Activated CD4-positive, CD25-positive, alpha-beta regulatory T cell treated with anti-CD3 and anti-CD28 coated beads, Interleukin-2, amount 50 U/mL, for 72 hours (primary cell): ENCODE measurements around the gene TMEM35A.
"Not testable (repeated sequence)": the region's sequence is repeated elsewhere in the genome, so short reads cannot be mapped to it uniquely, and the experiment has no call there.

Experiments
- DNase-seq: peaks from one replicate; pipeline ENCODE4 v3.0.0; 2021

TMEM35A gene, protein sequence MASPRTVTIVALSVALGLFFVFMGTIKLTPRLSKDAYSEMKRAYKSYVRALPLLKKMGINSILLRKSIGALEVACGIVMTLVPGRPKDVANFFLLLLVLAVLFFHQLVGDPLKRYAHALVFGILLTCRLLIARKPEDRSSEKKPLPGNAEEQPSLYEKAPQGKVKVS

DNA sequence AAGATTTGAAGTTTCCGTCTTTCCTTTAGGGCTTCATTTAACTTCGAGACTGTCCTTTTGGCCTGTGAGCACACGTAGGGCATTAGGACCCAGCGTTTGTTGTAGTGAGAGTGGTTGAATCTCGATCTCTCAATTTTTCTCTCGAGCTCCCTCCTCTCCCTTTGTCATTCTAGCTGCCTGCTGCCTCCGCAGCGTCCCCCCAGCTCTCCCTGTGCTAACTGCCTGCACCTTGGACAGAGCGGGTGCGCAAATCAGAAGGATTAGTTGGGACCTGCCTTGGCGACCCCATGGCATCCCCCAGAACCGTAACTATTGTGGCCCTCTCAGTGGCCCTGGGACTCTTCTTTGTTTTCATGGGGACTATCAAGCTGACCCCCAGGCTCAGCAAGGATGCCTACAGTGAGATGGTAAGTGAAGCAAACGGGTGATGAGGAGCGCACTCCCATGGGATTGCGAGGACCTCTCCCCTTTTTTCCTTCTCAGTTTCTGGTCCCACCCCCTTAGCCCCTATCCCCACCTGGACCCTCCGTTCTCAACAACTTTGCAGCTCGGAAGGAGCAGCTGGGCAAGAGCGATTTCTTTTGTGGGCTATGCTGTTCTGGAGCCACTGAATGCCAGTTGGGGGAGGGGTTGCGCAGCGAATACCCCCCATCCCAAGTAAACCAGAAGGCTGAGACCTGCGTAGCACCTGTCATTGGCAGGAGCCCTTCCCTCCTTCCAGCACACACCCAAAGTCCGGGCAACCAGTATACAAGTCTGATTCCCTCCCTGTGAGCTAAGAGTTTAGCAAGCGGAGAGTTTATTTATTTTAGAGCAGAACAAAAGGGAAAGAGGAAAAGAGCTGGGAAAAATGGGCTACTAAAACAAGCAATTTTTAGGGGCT, at the start of gene TMEM35A:
TMEM35A (plus strand) TSS at position 164 of the 883 bp plus-strand sequence; CDS start at position 288, 124 bp downstream.
- no peak for DNase-seq

DNA sequence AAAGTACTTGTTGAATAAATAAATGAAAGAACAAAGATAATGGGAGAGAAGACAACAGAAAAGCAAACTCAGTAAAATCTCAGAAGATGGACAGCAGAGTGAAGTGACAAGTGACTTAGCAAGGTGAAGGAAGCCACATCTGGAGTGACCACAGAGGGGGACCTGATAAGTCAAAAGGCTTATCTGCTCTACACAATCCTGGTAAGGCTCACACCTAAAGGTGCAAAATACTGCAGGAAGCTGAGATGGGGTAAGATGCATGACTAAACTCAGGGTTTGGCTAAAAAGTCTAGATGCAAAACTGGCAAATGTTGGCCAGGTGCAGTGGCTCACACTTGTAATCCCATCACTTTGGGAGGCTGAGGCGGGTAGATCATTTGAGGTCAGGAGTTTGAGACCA, 49.0 kb upstream of the TMEM35A start:
- DNase-seq = no peak

DNA sequence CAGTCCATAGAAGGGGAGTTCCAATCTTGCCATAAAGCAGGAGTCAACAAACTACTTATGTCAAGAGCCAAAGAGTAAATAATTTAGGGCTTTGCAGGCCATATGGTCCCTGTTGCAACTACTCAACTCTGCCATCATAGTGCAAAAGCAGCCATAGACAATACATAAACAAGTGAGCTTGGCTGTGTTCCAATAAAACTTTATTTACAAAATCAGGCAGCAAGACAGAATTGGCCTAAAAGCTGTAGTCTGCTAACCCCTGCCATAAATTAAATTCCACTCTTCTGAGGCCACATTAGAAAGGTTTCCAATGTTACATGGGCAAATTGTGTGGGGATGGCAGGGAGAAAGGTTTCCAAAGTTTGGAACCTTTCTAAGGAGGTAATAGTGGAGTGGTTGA, 41.4 kb upstream of the TMEM35A start:
- no peak for DNase-seq

DNA sequence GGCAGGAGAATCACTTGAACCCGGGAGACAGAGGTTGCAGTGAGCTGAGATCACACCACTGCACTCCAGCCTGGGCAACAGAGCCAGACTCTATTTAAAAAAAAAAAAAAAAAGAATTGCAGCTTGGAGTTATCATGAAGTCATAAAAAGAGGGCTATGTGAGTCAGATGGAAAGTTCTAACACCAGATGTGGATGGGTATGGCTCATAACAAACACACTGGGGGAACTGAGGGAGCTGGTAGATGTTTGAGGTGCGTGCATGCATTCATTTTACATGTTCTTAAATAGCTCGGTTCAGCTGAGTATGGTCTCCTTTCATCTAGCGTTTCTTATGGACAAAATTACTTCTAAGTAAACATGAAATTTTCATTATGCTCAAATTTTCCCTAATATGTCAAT, 38.5 kb upstream of the TMEM35A start:
- no peak for DNase-seq

DNA sequence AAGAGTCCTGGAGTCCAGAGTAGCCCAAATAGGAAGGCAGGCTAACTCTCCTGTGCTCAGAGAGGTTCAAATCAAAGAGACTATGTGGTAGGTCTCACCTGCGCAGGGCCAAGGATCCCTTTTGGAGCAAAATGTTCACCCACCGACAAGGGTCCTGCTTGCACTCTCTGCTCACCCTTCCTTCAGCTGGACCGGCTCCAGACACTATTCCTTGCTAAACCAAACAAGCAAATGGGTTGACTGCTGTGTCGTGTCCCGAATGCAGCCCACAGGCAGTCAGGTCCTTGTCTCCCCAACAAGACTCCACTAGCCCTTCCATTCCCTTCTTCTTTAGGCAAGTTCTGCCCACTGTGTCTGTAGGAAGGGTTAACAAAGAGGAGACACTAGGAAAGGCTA, 27.5 kb upstream of the TMEM35A start:
- DNase-seq = no peak

DNA sequence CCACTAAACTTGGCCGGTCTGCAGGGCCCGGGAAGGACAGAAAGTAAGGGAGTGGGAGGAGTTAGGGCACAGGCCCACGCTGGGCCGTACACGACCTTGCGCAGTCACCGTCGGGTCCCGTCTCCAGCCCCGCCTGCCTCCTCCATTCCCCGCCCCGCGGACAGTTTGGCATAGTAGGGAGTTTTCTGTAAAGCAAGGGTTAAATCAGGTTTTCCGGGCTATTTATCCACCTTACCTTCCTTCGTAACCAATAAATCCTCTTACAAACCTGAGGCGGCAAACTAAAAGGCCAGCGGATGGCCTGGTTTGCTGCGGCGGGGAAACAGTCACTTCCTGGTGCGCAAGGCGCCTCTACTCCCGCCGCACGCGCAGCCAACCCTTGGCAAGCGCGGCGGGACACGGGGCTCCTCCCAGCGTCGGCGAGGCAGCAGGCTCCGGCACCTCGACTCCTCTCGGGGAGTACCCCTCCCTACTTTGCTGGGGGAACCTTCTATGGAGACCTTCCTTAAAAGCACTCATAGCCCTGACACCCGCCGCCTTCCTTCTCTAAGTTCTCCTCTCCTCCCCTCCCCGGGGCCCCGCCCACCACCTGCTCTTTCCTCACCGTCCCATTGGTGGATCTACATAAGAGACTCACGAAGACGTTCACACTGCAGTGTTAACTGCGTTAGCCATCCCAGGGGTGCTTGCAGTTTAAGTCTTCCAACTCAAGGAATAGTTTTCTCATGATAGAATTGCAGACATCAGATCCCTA, 27.0 kb upstream of the TMEM35A start, which contains the start of gene TRMT2B:
TRMT2B (minus strand) TSS at position 563 of the 754 bp plus-strand sequence. CDS start 9,822 bp downstream, outside the sequence.
- DNase-seq = peak; percentile 78

DNA sequence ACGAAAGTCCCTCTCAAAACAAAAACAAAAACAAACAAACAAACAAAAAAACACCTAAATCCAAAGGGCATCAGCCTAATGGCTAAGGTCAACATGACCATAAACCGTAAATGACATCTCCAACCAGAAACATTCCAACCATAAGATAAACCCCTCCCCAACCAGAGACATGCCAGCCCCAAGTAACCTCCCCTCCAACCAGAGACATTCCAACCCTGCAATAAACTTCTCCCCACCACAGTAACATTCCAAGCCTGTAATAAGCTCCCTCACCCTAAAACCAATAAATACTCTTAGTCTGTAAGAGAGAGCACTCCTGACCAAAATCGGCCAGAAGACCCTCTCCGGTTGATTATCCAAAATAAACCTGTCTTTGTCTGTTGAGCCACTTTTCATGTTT, 22.1 kb upstream of the TMEM35A start:
- not testable (repeated sequence) for DNase-seq

DNA sequence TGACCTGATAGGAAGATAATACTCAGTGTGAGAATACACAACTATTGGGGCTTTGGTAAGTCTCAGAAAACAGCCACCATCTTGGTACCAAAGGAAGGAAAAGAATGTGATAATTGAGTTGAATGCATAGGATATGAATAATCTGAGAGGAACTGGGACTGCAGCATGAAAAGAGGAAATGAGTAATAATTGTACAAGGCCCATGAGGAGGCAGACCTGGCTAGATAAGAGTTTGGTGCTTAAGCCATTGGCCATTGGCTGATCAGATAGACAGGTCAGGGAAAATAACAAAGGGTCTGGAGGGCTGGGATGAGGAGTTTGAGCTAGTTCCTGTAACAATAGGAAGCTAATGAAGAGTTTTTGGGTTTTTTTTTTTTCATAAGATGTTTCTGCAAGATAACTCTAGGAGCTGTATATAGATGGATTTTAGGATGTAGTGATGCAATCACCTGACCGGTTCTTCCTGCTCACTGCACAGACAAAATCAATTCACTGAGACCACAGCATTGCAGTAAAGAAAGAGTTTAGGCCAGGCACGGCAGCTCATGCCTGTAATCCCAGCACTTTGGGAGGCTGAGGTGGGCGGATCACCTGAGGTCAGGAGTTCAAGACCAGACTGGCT, 21.5 kb upstream of the TMEM35A start:
- no peak for DNase-seq

DNA sequence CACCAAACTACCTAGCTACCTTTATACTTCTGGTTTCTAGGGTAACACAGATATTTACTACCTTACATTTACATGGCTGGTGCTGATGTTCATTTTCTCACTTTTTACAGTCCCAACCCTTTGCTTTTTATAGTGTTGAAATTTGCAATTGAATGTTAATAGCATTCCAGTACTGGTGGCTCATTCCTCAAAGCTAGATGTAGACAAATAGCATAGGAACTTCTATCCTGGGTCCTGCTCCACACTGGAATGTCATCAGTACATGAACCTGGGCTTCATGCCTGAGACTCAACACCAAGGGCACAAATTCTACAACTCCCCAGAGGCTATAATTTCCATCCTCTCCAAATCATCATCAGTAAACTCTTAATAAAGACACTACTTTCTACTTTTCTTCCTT, 16.5 kb upstream of the TMEM35A start:
- DNase-seq = no peak

DNA sequence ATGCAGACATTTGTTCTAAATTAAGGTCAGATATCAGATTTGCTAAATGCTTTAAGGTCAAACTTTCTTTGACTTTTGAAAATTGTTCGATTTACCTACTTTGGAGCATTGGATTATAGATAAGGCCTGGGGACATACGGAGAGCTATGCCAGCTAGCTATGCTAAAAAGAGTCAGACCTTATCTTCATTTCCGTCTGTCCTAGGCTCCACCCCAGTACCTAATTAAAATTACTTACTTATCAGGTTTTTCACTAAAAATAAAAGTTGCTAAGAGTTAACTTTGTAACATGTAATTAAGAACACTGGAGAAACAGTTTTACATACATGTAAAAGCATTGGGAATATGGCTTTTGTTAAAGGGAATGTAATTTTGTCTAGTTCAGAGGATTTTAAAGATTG, 7.1 kb upstream of the TMEM35A start:
- DNase-seq = no peak

DNA sequence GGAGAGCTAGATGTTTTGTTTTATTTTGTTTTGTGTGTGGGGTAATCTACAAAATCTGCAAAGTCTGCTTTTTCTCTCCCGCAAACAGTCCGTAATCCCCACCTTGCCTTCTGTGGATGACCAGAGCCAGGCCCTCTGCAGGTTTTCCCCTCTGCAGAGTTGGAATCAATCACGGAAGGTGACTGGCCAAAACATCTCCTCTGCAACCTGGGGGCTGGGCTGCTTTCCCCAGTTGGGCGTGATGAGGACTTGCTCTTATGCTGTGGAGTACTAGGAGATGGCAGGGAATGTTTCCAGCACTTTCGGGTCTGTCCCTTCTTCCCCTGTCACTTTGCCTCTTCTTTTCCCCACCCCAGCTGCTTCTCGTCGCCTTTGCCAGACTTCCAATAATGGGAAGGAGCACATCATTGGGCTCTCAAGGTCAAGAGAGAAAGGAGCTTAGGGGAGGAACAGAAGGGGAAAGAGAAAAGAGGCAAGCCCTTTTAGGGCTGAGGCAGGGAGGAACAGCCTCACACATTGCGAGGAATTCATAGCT, 1.1 kb downstream of the TMEM35A start:
- DNase-seq = no peak

DNA sequence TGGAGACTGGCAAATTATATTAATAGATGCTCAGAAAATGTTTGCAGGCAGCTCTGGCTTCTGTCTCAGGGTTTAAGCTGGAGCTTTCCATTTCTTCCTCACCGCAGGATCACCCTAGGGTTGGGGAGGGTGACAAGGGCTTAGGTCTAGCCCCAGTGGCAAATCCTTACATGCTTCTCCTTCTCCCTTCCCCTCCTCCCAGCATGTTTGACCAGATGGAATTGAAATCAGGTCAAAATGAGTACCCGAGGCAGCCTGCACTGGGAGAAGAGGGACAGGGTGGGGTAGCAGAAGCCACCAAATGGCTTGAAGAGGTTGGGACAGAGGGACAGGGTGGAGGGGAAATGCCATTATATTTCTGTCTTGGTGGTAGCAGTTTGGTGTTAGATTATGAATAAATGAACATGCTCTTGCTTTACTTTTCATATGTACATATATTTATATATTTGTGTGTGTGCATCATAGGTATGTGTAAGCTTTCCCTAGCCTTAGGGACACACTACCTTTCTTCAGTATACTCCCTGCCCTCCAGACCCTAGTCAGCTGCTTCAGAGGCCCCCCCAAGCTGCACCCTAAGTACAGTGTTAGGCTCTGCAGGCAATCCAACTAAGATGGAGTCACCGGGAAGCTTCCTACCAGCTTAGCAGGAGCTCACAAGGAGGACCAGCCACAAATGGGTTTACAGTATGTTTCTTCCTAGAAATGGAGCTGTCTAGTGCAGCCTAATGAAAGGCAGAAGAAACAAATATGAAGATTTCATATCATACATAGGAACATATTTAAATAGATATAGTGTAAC, 1.8 kb downstream of the TMEM35A start:
- no peak for DNase-seq

DNA sequence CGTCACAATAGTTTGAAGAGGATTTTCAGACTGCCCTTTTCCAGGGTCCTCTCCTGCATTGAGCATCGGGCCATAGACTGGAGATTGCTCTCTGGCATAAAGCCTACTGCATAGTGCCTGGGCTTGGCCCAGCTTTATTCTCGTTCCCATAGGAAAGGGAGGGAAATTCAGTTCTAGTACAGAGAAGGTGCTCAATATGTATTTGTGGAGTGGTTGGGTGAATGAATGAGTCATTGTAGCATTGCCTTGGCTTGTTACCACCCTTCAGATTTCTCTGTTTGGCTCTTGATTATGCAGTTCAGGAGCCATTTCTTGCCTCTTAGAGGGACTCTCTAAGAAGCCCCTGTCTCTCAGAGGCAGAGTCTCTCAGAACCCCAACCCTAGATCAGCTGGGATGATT, 2.6 kb downstream of the TMEM35A start:
- DNase-seq = no peak

DNA sequence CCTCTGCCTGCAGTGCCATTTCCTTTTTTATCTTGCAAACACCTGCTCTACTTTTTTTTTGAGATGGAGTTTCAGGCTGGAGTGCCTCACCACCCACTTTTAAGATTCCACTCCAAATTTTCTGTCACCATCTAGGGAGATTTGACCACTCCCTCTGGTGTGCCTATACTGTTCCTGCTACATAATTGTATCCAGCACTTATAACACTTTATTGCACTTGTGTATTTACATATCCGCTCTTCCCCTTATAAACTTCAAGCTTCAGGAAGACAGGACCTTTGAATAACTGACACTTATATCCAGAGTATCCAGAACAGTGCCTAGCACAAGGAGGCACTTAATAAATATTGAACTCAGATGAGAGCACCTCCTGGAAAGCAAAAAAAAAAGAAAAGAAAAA, 13.1 kb downstream of the TMEM35A start:
- no peak for DNase-seq

DNA sequence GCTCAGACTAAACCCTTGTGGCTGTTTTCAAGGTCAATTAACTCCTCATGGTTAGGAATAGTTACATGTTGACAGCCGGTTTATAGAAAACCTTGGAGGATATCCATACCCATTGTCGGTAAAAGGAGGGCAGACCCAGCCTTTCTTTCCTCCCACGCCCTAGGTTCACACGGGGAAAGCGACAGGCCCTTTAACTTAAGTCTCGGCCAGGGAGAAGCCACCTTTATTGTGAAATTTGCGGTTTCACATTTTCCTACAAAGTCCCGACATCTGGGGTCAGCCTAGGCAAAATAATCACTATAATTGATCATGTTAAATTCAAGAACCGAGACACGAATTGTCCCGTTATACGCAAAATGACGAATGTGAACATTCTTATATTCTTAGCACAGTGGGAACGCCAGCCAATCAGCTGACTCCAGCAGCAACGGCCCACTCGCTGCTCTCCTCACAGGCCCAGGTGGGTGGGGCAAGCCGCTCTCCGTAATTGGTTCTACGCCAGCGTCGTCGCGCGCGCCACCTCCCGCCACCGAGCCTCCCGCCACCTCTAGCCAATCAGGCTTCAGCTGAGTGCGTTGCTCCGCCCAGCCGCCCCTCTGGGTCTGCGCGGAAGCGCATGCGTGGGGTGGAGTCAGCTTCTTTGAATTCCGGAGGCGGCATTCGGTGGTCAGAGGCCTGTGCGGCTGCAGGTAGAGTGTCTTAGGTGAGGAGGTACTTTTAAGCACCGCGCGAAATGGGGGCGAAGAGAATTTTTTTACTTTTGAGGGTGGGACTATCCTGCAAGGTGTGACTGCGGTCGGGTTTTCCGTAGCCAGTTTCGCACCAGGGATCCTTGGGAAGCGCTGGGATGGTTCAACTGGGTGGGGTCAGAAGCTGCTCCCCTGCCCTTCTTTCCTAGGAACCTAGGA, 19.1 kb downstream of the TMEM35A start, which contains the start of gene CENPI:
CENPI (plus strand) TSS at position 659 of the 908 bp plus-strand sequence. CDS start 2,867 bp downstream, outside the sequence.
- peak; percentile 88 for DNase-seq

DNA sequence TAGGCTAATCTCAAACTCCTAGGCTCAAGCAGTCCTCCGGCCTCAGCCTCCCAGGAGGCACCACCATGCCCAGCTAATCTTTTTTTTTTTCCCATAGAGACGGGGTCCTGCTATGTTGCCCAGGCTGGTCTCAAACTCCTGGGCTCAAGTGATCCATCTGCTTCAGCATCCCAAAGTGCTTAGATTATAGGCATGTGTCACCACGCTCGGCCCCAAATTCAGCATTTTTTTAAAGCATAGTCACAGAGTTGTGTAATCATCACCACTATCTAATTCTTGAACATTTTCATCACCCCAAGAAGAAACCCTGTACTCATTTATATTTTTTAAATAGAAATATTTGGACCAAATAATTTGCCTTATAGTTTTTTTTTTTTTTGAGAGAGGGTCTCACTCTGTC, 29.6 kb downstream of the TMEM35A start:
- no peak for DNase-seq

DNA sequence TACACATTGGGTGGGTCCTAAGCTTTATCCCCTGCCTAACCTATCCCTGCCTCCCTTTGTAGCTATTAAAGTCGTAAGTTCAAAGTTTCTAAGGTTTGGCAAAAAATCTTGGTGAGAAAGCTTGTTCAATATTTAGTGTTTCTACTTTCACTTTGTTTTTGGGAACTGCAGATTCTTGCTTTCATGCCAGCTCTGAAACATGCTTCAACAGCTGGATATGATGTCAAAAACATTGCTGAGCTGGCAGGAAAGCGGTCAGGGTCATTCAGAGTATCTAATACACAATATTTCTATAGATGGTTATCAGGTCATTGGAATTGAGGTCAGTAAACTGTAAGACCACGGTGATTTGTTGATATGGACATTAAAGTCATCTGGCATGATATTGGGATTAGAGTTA, 39.0 kb downstream of the TMEM35A start:
- DNase-seq = no peak

DNA sequence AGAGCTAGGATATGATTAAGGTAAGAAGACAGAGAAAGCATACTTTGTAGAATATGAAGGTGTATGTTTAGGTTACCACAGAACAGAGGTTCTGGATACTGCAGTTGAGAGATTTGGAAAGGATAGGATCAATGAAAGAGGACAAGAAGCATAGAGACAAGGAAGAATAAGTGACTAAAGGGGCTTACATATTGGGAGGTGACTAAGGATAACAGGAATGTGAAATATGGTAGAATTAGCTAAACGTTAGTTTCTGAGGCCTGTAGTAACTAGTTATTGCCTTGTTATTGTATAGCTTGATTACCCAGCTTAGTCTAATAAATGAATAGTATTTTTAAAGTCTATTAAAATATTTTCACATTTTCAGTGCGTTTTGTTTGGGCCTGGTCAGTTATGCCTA, 57.6 kb downstream of the TMEM35A start:
- no peak for DNase-seq
